Measurements from ENCODE around the gene THBS3. TPM values are rescaled to one million over a fixed set of nuclear protein-coding genes. Genes with fewer than 3 reads are reported as not detected.
"Not testable (repeated sequence)": the region's sequence is repeated elsewhere in the genome, so short reads cannot be mapped to it uniquely, and the experiment has no call there.

The THBS3 gene
- total RNA-seq, 2 donors from 2014 or later = 13.1 to 38.5 TPM

DNA sequence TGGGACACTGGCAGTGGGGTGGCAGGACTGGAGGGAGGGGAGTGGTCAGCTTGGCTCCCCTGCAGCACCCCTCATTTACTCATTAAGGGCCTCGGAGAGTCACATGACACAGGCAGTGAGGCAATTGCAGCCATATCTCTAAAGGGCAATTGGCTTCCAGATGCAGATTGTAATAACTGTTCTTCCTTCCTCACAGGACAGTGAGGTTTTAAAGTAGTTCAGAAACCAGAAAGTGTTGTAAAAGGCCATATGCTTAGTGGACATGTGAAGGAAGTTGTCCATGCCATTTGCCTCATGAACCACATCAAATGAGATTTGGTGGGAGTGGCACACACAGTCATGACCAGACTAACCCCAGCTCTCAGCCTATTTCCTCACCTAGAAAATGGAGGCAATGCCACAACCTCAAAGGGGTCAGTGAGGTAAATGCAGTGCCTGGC, 11.9 kb upstream of the THBS3 start:
- Histone ChIP-seq H3K36me3 (no peaks in the 10 kb centered on the region), H3K27ac (no peak overlapping the region), H3K4me1 (replicated peaks) (no peaks in the 10 kb centered on the region), H3K9me3 (no peaks in the 10 kb centered on the region), H3K4me3 (no peak overlapping the region), H3K27me3 (replicated peaks; ENCODE audit: insufficient read depth) (no peaks in the 10 kb centered on the region)
- DNase-seq (ENCODE audit: low spot score) = no peak
- TF ChIP-seq POLR2A (IDR thresholded peaks at IDR 0.05) (no peak), POLR2AphosphoS5 (IDR thresholded peaks at IDR 0.05) (no peak)
- TF ChIP-seq, protein P1, sequence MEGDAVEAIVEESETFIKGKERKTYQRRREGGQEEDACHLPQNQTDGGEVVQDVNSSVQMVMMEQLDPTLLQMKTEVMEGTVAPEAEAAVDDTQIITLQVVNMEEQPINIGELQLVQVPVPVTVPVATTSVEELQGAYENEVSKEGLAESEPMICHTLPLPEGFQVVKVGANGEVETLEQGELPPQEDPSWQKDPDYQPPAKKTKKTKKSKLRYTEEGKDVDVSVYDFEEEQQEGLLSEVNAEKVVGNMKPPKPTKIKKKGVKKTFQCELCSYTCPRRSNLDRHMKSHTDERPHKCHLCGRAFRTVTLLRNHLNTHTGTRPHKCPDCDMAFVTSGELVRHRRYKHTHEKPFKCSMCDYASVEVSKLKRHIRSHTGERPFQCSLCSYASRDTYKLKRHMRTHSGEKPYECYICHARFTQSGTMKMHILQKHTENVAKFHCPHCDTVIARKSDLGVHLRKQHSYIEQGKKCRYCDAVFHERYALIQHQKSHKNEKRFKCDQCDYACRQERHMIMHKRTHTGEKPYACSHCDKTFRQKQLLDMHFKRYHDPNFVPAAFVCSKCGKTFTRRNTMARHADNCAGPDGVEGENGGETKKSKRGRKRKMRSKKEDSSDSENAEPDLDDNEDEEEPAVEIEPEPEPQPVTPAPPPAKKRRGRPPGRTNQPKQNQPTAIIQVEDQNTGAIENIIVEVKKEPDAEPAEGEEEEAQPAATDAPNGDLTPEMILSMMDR (IDR thresholded peaks at IDR 0.05) = no peak
- 0% methylated on average over 1 of the region's 1 CpG for WGBS
- intact Hi-C loops (cut with DNase I) = no loop called here

DNA sequence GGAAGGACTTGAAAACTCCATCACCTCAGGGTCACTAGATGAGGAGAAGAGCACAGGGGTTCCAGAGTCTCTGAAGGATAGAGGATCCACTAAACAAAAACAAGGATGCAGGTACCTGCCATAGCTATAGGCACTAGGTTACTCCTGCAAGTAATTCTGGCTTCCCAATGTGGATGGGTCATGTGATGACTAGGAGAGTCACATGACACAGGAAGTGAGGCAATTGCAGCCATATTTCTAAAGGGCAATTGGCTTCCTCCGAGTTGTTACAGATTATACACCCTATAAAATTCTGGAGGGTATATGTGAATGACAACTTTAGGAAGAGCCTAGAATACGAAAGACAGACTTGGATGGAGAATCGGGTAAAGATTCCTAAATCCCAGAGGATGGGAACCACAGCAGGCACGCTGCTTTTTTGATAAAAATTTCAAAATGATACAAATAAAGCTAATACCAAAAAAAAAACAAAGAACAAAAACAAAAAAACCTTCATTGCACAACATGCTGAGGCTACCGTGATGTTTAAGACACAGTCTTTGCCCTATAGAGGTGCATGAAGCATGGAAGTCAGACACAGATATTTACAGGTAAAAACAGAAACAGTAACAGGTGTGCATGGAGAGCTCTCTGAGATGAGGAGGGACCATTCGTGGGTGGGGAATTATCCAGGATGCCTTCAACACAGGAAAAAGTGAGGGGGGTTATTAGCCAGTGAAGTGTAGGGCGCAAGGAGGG, 11.3 kb upstream of the THBS3 start:
- no peaks in the 10 kb centered on the region for H3K9me3 ChIP-seq
- no peaks in the 10 kb centered on the region for H3K4me1 ChIP-seq (replicated peaks)
- no peak overlapping the region for H3K27ac ChIP-seq
- TF ChIP-seq, protein P1 (IDR thresholded peaks at IDR 0.05) = no peak
- TF ChIP-seq POLR2A (IDR thresholded peaks at IDR 0.05) (no peak), POLR2AphosphoS5 (IDR thresholded peaks at IDR 0.05) (peak; percentile 62)
- DNase-seq (ENCODE audit: low spot score) = peak; percentile 51
- no peak overlapping the region for H3K4me3 ChIP-seq
- no peaks in the 10 kb centered on the region for H3K36me3 ChIP-seq
- intact Hi-C loops (cut with DNase I) = no loop called here
- no peaks in the 10 kb centered on the region for H3K27me3 ChIP-seq (replicated peaks; ENCODE audit: insufficient read depth)
- WGBS = 29% methylated on average over 7 of the region's 7 CpGs

DNA sequence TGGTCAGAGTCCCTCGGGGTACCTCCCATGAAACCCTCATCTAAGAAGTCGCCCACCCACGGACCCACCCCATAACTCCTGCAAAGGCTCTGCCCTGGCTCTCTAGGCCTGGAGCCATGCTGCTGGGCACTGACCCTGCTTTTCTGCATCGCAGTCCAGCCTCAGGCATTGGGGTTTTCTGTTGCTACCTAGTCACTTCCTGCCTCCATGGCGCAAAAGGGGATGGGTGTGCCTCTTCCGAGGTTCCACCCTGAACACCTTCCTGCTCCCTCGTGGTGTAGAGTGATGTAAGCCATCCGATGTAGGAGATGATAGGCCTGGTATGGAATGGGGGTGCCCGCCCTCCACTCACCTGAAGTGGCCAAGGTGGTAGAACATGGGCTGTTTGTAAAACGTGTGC, 7.0 kb upstream of the THBS3 start:
- H3K9me3 ChIP-seq; H3K36me3 ChIP-seq; H3K4me3 ChIP-seq; H3K27me3 ChIP-seq (replicated peaks; ENCODE audit: insufficient read depth); intact Hi-C loops (cut with DNase I); H3K27ac ChIP-seq; DNase-seq (ENCODE audit: low spot score); H3K4me1 ChIP-seq (replicated peaks): not testable (repeated sequence)
- 79% methylated on average over 6 of the region's 10 CpGs for WGBS

DNA sequence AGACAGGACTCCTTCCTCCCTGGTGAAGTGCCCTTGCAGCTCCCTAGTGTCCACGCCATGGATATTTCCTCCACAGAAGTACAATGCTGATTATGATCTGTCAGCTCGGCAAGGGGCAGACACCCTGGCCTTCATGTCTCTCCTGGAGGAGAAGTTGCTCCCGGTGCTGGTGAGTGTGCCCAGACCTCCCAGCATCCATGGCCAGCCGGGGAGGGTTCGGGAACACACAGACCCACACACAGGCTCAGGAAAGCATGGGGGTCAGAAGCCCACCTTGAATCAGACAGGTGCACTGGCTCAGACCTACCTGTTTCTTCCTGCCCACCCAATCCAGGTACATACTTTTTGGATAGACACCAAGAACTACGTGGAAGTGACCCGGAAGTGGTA, 4.3 kb upstream of the THBS3 start:
- H3K9me3 ChIP-seq; H3K4me1 ChIP-seq (replicated peaks); intact Hi-C loops (cut with DNase I); H3K36me3 ChIP-seq; DNase-seq (ENCODE audit: low spot score); H3K27me3 ChIP-seq (replicated peaks; ENCODE audit: insufficient read depth); H3K27ac ChIP-seq; H3K4me3 ChIP-seq: not testable (repeated sequence)
- 84% methylated on average over 5 of the region's 7 CpGs for WGBS

DNA sequence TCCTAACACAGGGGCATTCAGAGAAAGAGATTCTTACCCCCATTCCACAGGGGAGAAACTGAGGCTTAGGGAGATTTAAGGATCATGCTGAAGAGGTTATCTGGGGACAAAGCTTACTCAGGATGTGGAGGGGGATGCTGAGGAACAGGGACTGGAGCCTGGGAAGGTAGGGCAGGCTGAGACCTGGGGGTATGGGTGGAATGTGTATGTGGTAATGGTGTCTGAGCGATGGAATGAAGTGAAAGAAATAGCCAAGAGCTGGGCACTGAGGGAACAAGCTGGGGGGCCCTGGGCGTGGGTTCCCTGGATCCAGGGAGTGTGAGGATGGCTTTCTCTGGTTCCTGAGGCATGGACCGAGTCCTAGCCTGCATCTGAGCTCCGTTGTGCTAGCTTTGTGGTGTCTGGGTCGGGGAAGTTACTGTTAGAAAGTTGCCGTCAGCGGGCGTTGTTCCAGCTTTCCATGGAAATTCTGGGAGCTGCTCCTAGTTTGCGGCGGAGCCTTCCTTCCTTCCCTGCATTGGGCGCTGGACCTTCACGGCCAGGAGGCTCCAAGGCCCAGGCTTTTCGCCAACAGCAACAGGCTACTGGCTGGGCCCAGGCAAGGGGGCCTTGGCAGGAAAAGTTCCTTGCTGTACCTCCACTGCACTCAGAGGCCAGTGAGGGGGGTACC, 3.8 kb upstream of the THBS3 start:
- H3K27ac ChIP-seq; H3K4me1 ChIP-seq (replicated peaks); H3K4me3 ChIP-seq; H3K27me3 ChIP-seq (replicated peaks; ENCODE audit: insufficient read depth); H3K9me3 ChIP-seq; intact Hi-C loops (cut with DNase I); H3K36me3 ChIP-seq; DNase-seq (ENCODE audit: low spot score): not testable (repeated sequence)
- 77% methylated on average over 13 of the region's 13 CpGs for WGBS

DNA sequence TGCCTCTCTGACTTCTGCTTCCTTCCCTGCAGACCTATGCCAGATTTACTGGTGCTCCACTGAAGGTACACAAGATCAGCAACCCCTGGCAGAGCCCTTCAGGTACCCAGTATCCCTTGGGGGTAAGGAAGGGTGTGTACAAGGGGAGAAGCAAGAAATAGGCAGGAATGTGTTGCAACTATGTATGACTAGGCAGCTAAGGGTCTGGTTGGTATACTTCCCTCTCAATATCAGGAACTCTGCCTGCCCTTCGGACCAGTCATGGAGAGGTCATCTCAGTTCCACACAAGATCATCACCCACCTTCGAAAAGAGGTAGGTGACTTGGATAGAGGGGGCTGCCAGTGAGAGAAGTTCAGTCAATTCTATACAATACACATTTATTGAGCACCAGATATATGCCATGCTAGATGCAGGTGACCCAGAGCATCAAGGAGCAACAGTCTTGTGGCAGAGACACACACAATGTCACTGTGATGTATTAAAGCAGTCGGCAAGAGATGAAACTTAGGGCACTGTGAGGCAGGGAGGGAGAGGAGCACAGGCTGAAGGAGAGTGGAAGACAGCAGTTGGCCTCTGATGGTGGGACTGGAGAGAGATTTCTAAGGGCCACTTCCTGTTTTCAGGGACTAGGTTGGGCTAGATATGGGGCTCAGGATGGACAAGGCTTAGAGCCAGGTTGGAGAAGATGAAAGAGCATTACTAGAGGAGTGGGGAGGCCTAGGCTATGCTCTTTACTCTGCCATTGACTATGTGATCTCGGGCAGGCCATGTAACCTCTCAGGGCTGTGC, 2.8 kb upstream of the THBS3 start:
- DNase-seq (ENCODE audit: low spot score) = no peak
- 74% methylated on average over 4 of the region's 4 CpGs for WGBS
- no peaks in the 10 kb centered on the region for H3K36me3 ChIP-seq
- peaks cover 7% of the 10 kb centered on the region for H3K4me1 ChIP-seq (replicated peaks)
- no peaks in the 10 kb centered on the region for H3K9me3 ChIP-seq
- H3K27me3 ChIP-seq (replicated peaks; ENCODE audit: insufficient read depth) = no peaks in the 10 kb centered on the region
- H3K27ac ChIP-seq = no peak overlapping the region
- H3K4me3 ChIP-seq = no peak overlapping the region
- TF ChIP-seq POLR2AphosphoS5 (IDR thresholded peaks at IDR 0.05) = no peak
- TF ChIP-seq, protein P1 (IDR thresholded peaks at IDR 0.05) = no peak
- no peak for TF ChIP-seq POLR2A (IDR thresholded peaks at IDR 0.05)
- intact Hi-C loops (cut with DNase I) = no loop called here
